Keratinocyte (primary cell): ENCODE results near the gene CHCHD6. TPM values are rescaled to one million over a fixed set of nuclear protein-coding genes. Genes with fewer than 3 reads are reported as not detected.

Experiments used
- DNase-seq: peaks from one replicate; pipeline ENCODE4 v3.0.0-alpha.2; 2011; ENCODE audit warnings: low read depth, missing footprints, low spot score
- FAIRE-seq: peaks from 2 replicates; lab custom pipeline; 2011; peaks lifted over from hg19 to GRCh38; lab: Jason Lieb, UNC
- H2AFZ ChIP-seq: 2 replicates; pipeline ENCODE4 v1.6.0; 2012; ENCODE audit warnings: low read length, control low read depth, inconsistent platforms; ENCODE audit not compliant: control insufficient read depth
- H3K27ac ChIP-seq: 2 replicates; pipeline ENCODE4 v1.5.1; 2011; ENCODE audit warnings: low read length; ENCODE audit not compliant: control insufficient read depth, insufficient read depth
- H3K27me3 ChIP-seq: 3 replicates; pipeline ENCODE4 v1.6.0; 2011; ENCODE audit warnings: low read length; ENCODE audit not compliant: control insufficient read depth, insufficient read depth; ENCODE audit errors: extremely low read depth
- H3K36me3 ChIP-seq, 2 experiments: 2 replicates in 1 of 2; 3 replicates in 1 of 2; pipeline ENCODE4 v1.5.1; 2011; ENCODE audit warnings: low read length in 2 of 2, mild to moderate bottlenecking in 1 of 2; ENCODE audit not compliant: control insufficient read depth in 2 of 2, insufficient read depth in 2 of 2; ENCODE audit errors: extremely low read depth in 1 of 2
- H3K4me1 ChIP-seq: 3 replicates; pipeline ENCODE4 v1.5.1; 2011; ENCODE audit warnings: low read length; ENCODE audit not compliant: control insufficient read depth, insufficient read depth; ENCODE audit errors: extremely low read depth
- H3K4me2 ChIP-seq: 3 replicates; pipeline ENCODE4 v1.6.0; 2011; ENCODE audit warnings: low read depth, low read length; ENCODE audit not compliant: control insufficient read depth, insufficient read depth; ENCODE audit errors: extremely low read depth
- H3K4me3 ChIP-seq, 3 experiments: fragments of 200-600 bp in 1 of 3; sonication (generic) in 1 of 3; 2 replicates in 2 of 3; 3 replicates in 1 of 3; pipeline ENCODE4 v1.5.1; 2011 to 2016; ENCODE audit warnings: low read length in 3 of 3, mild to moderate bottlenecking in 3 of 3, control low read depth in 2 of 3, inconsistent platforms in 1 of 3, low read depth in 1 of 3, mixed read lengths in 1 of 3, mixed run types in 1 of 3, moderate library complexity in 1 of 3; ENCODE audit not compliant: control insufficient read depth in 2 of 3, insufficient read depth in 2 of 3; ENCODE audit errors: extremely low read depth in 1 of 3
- H3K79me2 ChIP-seq: 2 replicates; pipeline ENCODE4 v1.6.0; 2012; ENCODE audit warnings: low read length; ENCODE audit not compliant: control insufficient read depth, insufficient read depth
- H3K9ac ChIP-seq: 3 replicates; pipeline ENCODE4 v1.6.0; 2011; ENCODE audit warnings: low read length; ENCODE audit not compliant: control insufficient read depth, insufficient read depth; ENCODE audit errors: extremely low read depth
- H3K9me1 ChIP-seq: 3 replicates; pipeline ENCODE4 v1.6.0; 2011; ENCODE audit warnings: low read length; ENCODE audit not compliant: control insufficient read depth, insufficient read depth; ENCODE audit errors: extremely low read depth
- H3K9me3 ChIP-seq: 2 replicates; pipeline ENCODE4 v1.5.1; 2012; ENCODE audit warnings: low read depth, low read length; ENCODE audit not compliant: control insufficient read depth
- H4K20me1 ChIP-seq: 3 replicates; pipeline ENCODE4 v1.6.0; 2011; ENCODE audit warnings: low read length; ENCODE audit not compliant: control insufficient read depth, insufficient read depth; ENCODE audit errors: extremely low read depth
- CTCF ChIP-seq, 3 experiments: IDR thresholded peaks in 1 of 3; conservative IDR thresholded peaks in 1 of 3; optimal IDR thresholded peaks in 1 of 3; 2 replicates in 2 of 3; 3 replicates in 1 of 3; pipeline versions ENCODE3 to v1.5.1; 2011; ENCODE audit warnings: low read length in 3 of 3, mild to moderate bottlenecking in 3 of 3, moderate library complexity in 2 of 3, control low read depth in 1 of 3, inconsistent platforms in 1 of 3; ENCODE audit not compliant: insufficient read depth in 2 of 3; ENCODE audit errors: extremely low read depth in 1 of 3
- EZH2 ChIP-seq: IDR thresholded peaks from one replicate; pipeline ENCODE4 v1.6.1; 2012; ENCODE audit warnings: inconsistent platforms, mild to moderate bottlenecking, low read length, moderate library complexity
- dilution Hi-C: fragments of 300-500 bp; cut with MboI; formaldehyde crosslinking; loops from one replicate; pipeline ENCODE4 v1.7.0; 2020; ENCODE audit warnings: low sequenced_read_pairs; ENCODE audit not compliant: extremely low pct_ligation_motif_present
- polyA plus RNA-seq, 5 experiments: library from polyadenylated mRNA; depleted of rRNA in 3 of 5; stranded (reverse) in 3 of 5; stranded (forward) in 1 of 5; unstranded in 1 of 5; fragments of >200 nt; gene quantifications; 1 replicate in 1 of 5; 2 replicates in 3 of 5; 3 replicates in 1 of 5; pipeline versions ENCODE4 v1.2.1 to v1.2.3, GENCODE V29; 2011 to 2012; ENCODE audit warnings: missing spikeins in 2 of 5, low read depth in 1 of 5, low replicate concordance in 1 of 5

CHCHD6 gene
- polyA plus RNA-seq, 1 donor (not counting 4 experiments of a cell fraction or from before 2014, with no cell fraction given): 21.7 TPM

- Histone ChIP-seq H3K36me3 (peaks cover 2% of the 10 kb centered on the region in 2 experiments), H3K9ac (no peak overlapping the region), H3K27me3 (no peaks in the 10 kb centered on the region), H4K20me1 (no peaks in the 10 kb centered on the region), H2AFZ (no peak overlapping the region), H3K9me3 (no peaks in the 10 kb centered on the region), H3K4me2 (no peak overlapping the region), H3K79me2 (peaks cover 3% of the 10 kb centered on the region), H3K27ac (no peak overlapping the region), H3K4me1 (peaks cover 33% of the 10 kb centered on the region), H3K9me1 (no peaks in the 10 kb centered on the region), H3K4me3 (no peak overlapping the region)
- FAIRE-seq (no peak), DNase-seq (no peak)
- TF ChIP-seq EZH2 (no peak), CTCF (optimal IDR thresholded peaks at IDR 0.05 in 1 of 3, IDR thresholded peaks at IDR 0.05 in 1 of 3, conservative IDR thresholded peaks at IDR 0.05 in 1 of 3; ENCODE audit: extremely low read depth in 1 of 3, insufficient read depth in 2 of 3, low read length in 3 of 3) (no peak)
- dilution Hi-C loops: no loop called here
These were observed 47.7 kb downstream of the CHCHD6 start for GRCh38 chr3:126751611-126752302.

GRCh38 chr3:126752303-126753190 lies 48.5 kb downstream of the CHCHD6 start:
- FAIRE-seq: peak; percentile 86

More at GRCh38 chr3:126752303-126753190, 48.5 kb downstream of the CHCHD6 start:
- dilution Hi-C loops: no loop called here
- H3K9me1 ChIP-seq: no peaks in the 10 kb centered on the region
- H4K20me1 ChIP-seq: no peaks in the 10 kb centered on the region
- peaks cover 3% of the 10 kb centered on the region for H3K79me2 ChIP-seq
- peak overlapping the region; percentile 64 for H3K9ac ChIP-seq
- H3K9me3 ChIP-seq: no peaks in the 10 kb centered on the region
- peaks cover 33% of the 10 kb centered on the region for H3K4me1 ChIP-seq
- no peaks in the 10 kb centered on the region for H3K27me3 ChIP-seq
- H3K36me3 ChIP-seq: peaks cover 2% of the 10 kb centered on the region in 2 experiments
- H2AFZ ChIP-seq: no peak overlapping the region
- peak overlapping the region; percentile 43 for H3K4me2 ChIP-seq
- H3K4me3 ChIP-seq: peak overlapping the region in 1 of 3 experiments; percentile 1
- peak overlapping the region; percentile 84 for H3K27ac ChIP-seq
- DNase-seq: no peak
- no peak for TF ChIP-seq EZH2
- TF ChIP-seq CTCF (optimal IDR thresholded peaks at IDR 0.05 in 1 of 3, IDR thresholded peaks at IDR 0.05 in 1 of 3, conservative IDR thresholded peaks at IDR 0.05 in 1 of 3; ENCODE audit: extremely low read depth in 1 of 3, insufficient read depth in 2 of 3, low read length in 3 of 3): peak in 2 of 3 experiments; percentile 92 to 96
